ENCODE results near the gene GNB1.
"Not testable (repeated sequence)": the region's sequence is repeated elsewhere in the genome, so short reads cannot be mapped to it uniquely, and the experiment has no call there.

GNB1 gene

DNA sequence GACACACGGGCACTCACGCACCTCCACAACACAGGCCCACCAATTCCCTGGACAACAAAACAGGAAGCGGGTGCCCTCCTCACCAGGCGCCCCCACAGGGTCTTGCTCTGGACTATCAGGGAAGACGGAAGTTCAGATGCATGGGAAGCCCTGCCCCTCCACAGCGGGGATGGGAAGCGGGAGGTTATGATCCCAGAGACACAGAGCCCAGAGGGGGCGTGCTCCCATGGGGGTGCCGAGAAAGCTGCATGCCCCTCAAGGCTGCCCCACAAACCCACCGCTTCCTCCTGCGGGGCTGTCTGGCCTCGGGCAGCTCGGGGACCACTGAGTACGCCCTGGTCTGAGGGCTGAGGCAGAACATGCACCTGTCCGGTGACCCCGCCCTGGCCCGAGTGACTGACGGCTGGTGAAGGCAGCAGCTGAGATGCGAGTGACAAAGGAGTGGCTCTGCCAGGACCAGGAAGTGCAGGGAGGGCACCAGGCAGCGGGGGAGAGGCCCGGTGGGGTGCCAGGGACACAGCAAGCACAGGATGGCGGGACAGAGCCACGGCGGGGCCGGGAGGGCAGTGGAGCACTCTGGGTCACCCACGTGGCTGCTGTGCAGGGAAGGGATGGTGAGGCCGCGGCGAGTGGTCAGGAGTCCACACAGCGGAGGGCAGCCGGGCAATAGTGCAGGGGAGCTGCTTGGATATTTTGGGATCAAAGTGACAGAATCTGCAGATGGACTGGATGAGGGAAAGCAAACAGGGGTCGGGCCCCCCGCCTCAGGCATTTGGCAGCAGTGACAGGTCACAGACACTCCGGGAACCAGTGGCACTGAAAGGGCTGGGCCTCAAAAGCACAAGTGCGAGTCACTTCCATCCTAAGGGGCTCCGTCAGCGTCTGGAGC is 131.2 kb downstream of the GNB1 start:
- DNase-seq, result no peak

DNA sequence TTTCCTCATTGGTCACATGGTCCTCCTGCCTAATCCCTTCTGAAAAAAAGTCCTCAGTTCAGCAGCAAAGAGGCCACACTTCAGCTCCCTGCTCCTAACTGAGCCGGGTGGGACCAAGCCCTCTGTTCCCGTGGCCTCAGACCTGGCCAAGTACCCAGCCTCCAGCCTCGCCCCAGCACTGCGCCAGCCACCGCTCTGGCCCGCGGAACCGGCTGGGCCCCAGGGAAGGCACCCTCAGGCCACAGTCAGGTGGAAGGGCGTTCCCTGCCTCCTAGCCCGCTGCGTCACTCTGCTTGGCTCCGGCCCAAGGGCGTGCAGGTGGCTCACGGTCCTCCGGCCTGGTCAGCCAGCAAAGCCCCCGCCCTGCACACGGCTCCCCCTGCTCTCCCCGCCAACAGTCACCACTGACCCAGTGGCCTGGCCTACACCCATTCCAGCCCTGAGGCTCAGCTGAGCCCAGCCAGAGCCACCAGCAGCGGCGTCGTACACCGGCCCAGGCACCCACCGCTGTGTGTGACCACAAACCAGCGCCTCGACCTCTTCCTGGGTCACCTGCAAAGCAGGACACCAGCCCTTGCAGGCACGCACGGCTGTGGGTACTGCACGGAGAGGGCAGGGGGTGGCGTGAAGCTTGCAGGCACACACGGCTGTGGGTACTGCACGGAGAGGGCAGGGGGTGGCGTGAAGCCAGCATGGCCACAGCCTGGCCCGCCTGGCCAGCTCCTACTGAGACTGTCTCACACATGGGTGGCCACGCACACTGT is 132.0 kb downstream of the GNB1 start:
- no peak for DNase-seq

GRCh38 chr1:1758059-1758621 is 132.7 kb downstream of the GNB1 start:
- no peak for DNase-seq

DNA sequence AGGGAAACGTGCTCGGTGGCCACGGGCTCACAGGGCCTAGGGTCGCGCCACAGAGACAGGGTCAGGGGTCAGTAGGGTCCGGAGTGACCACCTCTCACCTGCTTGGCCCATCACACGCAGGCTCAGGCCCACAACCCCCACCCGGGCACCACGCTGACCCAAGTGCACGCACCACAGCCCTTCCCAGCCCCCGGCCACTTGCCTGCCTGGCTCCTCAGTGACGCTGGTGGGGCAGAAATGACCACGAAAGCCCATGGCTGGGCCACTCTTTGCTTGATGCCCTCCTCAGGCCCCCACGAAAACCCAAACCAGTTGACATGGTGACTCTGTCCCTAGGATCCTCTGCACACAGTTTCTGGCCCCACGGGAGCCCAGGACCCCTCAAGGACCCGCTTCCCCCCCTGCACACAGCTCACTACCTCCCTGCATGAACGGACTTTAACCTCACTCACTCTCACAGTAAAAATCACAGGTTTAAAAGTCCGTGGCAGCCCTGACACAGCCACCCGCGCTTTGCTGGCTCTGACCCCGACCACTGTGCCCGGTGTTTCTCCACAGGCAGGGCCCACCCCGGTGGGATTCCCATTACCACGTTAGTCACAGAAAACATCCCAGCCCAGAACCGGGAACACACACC is 133.3 kb downstream of the GNB1 start:
- DNase-seq, result no peak

- DNase-seq, result no peak
Observed at GRCh38 chr1:1756661-1757421, 134.0 kb downstream of the GNB1 start.

- no peak for DNase-seq
Observed at GRCh38 chr1:1755852-1756251, 135.0 kb downstream of the GNB1 start.

GRCh38 chr1:1755426-1755825 is 135.5 kb downstream of the GNB1 start:
- DNase-seq, result no peak

DNA sequence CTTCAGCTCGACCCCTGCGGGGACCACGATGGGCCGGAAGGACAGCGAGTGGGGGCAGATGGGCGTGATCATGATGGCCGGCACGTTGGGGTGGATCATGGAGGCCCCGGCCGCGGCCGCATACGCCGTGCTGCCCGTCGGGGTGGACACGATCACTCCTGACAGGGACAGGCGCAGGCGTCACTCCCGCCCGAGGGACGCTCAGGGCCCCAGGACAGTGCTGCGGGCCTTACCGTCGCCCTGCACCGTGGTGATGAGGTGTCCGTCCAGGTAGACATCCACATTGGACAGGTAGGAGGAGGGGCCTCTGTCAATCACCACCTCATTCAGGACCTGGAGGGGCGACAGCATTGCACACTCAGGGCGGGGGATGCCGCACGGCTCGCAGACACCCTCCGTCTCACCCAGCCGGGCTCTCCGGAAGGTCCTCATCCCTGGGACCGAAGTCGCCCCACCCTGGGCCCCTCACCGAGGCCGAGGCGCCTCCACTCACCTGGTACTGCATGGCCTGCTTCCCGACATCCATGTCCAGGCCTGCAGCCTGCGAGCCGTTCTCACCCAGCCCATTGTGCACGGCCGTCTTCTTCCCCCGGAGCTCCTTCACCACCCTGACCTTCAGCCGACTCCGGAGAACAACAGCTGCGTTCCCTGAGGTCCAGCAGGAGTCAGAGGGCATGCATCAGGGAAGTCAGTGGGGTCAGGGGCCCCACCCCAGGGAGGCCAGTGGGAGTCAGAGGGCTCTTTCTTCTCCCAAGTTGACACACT is 136.7 kb downstream of the GNB1 start:
- DNase-seq, result no peak

DNA sequence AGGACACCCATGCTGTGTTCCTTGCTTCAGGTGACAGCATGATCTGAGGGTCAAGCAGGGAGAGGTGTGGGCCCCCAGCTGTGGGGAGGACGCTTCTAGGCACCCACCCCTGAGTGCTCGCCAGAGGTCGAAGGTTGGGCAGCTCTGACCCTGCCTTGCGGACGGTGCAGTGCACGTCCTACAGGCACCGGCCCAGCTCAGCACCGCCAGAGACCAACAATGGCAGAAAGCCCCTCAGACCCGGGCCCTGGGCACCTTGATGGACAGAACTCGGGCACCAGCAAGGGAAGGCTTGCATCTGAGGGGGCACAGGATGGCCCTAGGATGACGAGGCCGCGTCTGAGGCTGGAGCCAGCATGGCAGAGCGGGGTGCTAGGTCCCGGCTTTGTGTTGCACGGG is 137.3 kb downstream of the GNB1 start:
- no peak for DNase-seq

DNA sequence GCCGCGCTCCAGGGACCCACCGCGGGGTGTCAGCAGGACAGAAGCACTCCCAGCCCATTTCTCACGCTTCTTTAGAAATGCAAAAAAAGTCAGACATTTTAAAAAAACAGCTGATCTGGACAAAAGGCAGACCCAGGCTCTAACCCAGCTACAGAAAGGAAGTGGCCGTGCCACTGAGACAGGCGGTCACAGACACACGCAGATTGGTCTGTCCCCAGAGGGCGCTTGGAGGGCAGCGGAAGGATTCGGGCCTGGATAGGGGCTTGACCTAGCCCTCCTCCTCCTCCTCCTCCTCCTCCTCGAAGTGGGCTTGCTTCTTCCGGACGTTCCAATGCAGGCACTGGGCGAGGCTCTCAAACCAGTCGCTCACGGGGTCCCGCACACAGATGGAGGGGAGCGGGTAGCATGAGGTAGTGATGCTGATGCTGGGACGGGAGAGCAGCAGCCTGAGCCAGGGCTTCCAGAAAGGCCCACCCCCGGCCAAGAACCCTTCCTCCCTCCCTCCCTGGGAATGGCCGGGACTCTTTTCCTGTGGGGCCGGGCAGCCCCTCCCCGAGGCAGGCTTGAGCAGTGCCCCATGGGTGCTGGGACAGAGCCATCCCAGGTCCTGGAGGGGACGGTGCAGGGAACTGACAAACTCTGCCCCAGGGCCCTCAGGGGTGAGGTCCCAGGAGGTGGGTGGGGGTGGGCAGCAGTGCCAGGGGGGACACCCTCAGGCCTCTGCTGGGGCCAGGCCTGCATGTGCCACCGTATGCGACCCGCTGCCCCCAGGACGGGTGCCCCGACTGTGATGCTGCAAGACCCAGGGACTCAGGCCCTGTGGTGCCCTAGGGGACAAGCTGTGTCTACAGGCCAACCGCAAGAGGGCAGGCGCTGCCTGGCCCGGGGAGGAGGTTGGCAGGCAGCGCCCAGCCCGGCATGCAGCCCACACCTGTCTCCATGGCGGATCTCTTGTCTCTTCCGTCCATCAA is 138.0 kb downstream of the GNB1 start:
- no peak for DNase-seq

DNA sequence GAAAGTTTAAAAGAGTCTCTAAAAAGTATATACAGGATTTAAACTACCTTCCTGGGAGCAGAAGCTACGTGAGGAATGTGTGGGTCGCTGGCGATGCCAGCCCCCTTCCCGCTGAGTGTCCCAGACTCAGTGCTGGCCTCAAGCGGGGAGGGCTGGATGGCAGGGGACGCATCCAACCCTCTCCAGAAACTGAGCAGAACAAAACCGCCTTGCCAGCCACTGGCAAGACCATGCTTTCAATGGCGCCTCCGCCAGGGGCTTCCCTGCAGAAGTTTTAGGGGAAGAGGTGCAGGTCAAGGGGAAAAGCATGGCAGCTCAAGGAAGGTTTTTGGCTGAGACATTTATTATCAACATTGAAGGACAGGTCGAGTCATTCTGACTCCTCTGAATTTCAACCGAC is 138.7 kb downstream of the GNB1 start:
- no peak for DNase-seq

DNA sequence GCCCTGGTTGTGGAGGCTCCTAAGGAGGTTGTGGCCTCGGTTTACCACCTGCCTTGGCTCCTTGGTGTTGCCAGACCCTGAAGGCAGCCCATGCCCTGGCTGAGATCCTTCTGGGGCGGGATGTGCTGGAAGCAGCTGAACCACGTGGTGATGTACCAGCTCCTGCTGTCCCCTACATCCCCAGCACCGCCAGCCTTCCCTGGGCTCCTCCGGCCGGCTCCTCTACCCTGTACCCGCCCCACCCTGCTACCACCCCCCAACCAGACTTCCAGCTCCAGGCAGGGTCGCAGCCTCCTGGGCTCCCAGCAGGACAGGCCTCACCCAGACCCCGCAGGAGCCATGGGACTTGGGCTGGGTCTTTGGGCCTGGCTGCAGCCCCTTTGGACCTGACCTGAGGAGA is 140.9 kb downstream of the GNB1 start:
- not testable (repeated sequence) for DNase-seq

DNA sequence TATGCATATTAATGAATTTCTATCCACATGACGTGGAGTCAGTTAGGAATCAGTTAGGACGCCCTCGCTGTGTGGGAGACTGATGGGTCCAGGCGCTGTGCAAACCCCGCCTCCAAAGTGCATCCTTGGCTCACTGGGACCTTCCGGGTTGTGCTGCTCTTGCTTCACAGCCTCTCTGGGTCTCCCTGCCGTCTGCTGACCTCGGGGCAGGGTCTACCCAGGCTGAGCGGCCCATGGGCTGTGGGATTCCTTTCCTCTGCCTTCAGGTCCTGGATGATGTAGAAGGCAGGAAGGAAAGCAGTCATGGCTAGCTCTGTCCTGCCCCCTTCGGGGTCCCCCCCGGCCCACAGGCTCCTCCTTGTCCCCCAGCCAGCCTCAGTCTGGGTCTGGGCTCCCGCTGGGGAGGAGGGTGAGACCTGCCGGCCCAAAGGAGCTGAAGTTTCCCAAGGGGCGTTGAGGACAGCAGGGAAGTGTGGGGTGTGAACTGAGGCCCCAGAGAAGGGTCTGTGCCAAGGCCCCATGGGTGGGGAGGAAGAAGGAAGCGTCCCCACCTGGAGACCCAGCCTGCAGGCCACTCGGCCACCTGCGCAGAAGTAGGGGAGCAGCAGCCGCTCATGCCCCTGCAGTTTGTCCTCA is 142.1 kb downstream of the GNB1 start:
- no peak for DNase-seq

DNA sequence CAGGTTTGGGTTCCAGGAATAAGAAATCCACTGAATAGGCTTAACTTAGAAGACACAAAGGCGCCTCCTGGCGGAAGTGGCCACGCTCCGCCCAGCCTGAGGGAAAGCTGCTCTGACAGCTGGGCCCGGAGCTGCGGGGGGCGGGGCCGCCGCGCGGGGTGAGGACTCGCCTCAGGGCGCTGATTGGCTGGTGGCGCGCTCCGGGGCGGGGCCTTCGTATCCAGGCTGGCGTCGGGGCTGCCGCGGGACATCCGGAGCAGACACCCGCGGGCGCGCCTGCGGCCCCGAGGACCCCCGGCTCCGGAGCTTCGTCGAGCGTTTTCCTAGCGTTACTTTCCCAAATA is 144.3 kb downstream of the GNB1 start:
- DNase-seq, result not testable (repeated sequence)

- DNase-seq, result peak; percentile 81
Observed at GRCh38 chr1:1745651-1746565, 145.0 kb downstream of the GNB1 start.

DNA sequence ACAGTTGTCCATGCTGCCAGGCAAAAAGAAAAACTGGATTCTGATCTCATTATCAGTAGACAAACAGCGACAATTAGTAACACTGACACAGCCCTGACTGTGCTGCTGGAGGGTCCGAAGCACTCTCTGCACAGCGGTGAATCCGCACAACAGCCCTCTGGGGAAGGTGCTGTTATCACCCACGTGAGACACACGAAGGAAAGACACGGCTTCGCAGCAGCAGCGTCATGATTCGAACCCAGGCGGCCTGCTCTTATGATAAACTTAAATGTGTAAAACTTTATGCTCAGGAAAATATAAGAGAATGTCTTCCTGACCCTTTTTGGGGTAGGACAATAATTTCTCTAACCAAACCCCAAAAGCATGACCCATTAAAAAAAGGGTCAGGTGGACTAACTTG is 148.4 kb downstream of the GNB1 start:
- not testable (repeated sequence) for DNase-seq

- DNase-seq, result peak; percentile 85
Observed at GRCh38 chr1:1741013-1741412, 149.9 kb downstream of the GNB1 start.

GRCh38 chr1:1738799-1739337 is 152.0 kb downstream of the GNB1 start:
- DNase-seq, result not testable (repeated sequence)
